Measurements from ENCODE around the gene XPNPEP3.
A peak's percentile ranks its signal among the peaks of the same experiment; 100 is the strongest.

XPNPEP3 gene

DNA sequence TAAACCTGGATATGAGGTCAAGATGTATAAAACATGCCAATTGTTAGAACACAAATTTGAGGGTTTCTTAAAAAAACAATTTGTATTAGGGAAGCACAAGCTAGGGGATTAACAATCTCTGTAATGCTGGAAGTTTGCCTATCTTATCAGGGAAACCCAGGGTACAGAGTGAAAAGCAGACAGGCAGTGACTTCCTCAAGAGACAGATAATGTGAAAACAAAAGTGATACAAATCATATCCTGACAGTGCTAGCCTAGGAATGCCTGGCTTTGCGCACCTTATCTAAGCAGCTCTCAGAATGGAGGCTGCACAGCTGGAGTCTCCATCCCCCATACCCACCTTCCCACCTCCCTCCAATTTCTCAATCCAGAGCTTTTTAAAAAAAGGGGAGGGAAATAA, 71.7 kb downstream of the XPNPEP3 start:
- H3K4me2 ChIP-seq (ENCODE audit: insufficient read depth, low read length, poor library complexity, severe bottlenecking), result no peak overlapping the region
- H3K27ac ChIP-seq (replicated peaks; ENCODE audit: low read length), result no peak overlapping the region
- H3K4me3 ChIP-seq (ENCODE audit: low read length in 2 of 2), result no peak overlapping the region
- H3K4me1 ChIP-seq (ENCODE audit: control insufficient read depth in 2 of 2, insufficient read depth in 1 of 2, low read depth in 1 of 2, low read length in 2 of 2), result no peaks in the 10 kb centered on the region
- no peaks in the 10 kb centered on the region for H3K27me3 ChIP-seq (ENCODE audit: control insufficient read depth in 3 of 3, insufficient read depth in 3 of 3, low read depth in 1 of 3, low read length in 3 of 3)
- H3K36me3 ChIP-seq (replicated peaks in 1 of 2; ENCODE audit: control insufficient read depth in 2 of 2, insufficient read depth in 2 of 2, low read length in 2 of 2), result peaks cover 16 to 68% of the 10 kb centered on the region in 2 donors
- H2BK5ac ChIP-seq (ENCODE audit: low read length), result no peak overlapping the region
- H2AFZ ChIP-seq (ENCODE audit: low read length), result no peak overlapping the region
- no peak overlapping the region for H3K18ac ChIP-seq (ENCODE audit: low read length)
- no peak overlapping the region for H3K9ac ChIP-seq (ENCODE audit: low read depth, low read length, poor library complexity)
- no peak overlapping the region for H4K91ac ChIP-seq (ENCODE audit: low read depth, low read length, poor library complexity)
- H3K14ac ChIP-seq (ENCODE audit: low read length), result no peak overlapping the region
- H4K8ac ChIP-seq (ENCODE audit: low read depth, low read length), result no peak overlapping the region
- H3K4ac ChIP-seq (ENCODE audit: low read length), result no peak overlapping the region
- H3K79me1 ChIP-seq (ENCODE audit: low read depth, low read length), result peaks cover 2% of the 10 kb centered on the region
- no peaks in the 10 kb centered on the region for H3K9me3 ChIP-seq (replicated peaks in 1 of 2; ENCODE audit: control insufficient read depth in 2 of 2, insufficient read depth in 1 of 2, low read depth in 1 of 2, low read length in 2 of 2)
- no CpG with 5 or more reads among the region's 1 CpG for WGBS, 2 donors (ENCODE audit: extremely low coverage in 2 of 2, insufficient read length in 2 of 2, insufficient replicate concordance in 1 of 2)
- no peak overlapping the region for H2AK5ac ChIP-seq (ENCODE audit: low read depth, low read length)
- H2BK12ac ChIP-seq (ENCODE audit: low read length), result no peak overlapping the region
- H2BK15ac ChIP-seq (ENCODE audit: low read length), result no peak overlapping the region
- DNase-seq (ENCODE audit: low spot score), result no peak
- no peak overlapping the region for H2BK120ac ChIP-seq (ENCODE audit: low read depth, low read length)
- H3K23ac ChIP-seq (ENCODE audit: low read depth, low read length, poor library complexity), result no peak overlapping the region

DNA sequence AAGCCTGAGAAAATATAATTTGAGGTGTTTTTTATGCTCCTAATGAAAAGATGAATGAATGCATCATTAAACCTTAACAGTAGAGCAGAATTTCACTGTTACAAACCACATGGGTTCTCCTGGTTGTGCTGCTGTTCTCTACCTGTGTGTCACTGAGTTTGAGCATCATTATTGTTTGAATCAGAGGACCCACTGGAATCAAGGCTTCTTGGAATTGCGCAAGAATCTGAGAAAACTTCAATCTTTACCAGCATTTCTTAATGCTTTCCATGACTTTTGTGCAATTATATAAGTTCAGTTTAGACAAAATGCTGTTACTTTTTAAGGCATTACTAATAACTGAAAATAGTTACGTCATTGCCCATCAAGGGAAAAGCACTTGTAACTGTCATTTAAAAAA, 75.4 kb downstream of the XPNPEP3 start:
- Histone ChIP-seq H3K14ac (ENCODE audit: low read length) (no peak overlapping the region), H3K23ac (ENCODE audit: low read depth, low read length, poor library complexity) (no peak overlapping the region), H3K4me3 (ENCODE audit: low read length in 2 of 2) (no peak overlapping the region), H2BK15ac (ENCODE audit: low read length) (no peak overlapping the region), H2BK120ac (ENCODE audit: low read depth, low read length) (no peak overlapping the region), H2AK5ac (ENCODE audit: low read depth, low read length) (no peak overlapping the region), H3K27me3 (ENCODE audit: control insufficient read depth in 3 of 3, insufficient read depth in 3 of 3, low read depth in 1 of 3, low read length in 3 of 3) (no peaks in the 10 kb centered on the region), H3K4me2 (ENCODE audit: insufficient read depth, low read length, poor library complexity, severe bottlenecking) (no peak overlapping the region), H2BK12ac (ENCODE audit: low read length) (no peak overlapping the region), H4K8ac (ENCODE audit: low read depth, low read length) (no peak overlapping the region), H3K36me3 (replicated peaks in 1 of 2; ENCODE audit: control insufficient read depth in 2 of 2, insufficient read depth in 2 of 2, low read length in 2 of 2) (peaks cover 5 to 39% of the 10 kb centered on the region in 2 donors), H3K4ac (ENCODE audit: low read length) (no peak overlapping the region), H2AFZ (ENCODE audit: low read length) (no peak overlapping the region), H4K91ac (ENCODE audit: low read depth, low read length, poor library complexity) (no peak overlapping the region), H3K4me1 (ENCODE audit: control insufficient read depth in 2 of 2, insufficient read depth in 1 of 2, low read depth in 1 of 2, low read length in 2 of 2) (no peaks in the 10 kb centered on the region), H3K79me1 (ENCODE audit: low read depth, low read length) (no peaks in the 10 kb centered on the region), H3K27ac (replicated peaks; ENCODE audit: low read length) (no peak overlapping the region), H2BK5ac (ENCODE audit: low read length) (no peak overlapping the region), H3K18ac (ENCODE audit: low read length) (no peak overlapping the region), H3K9ac (ENCODE audit: low read depth, low read length, poor library complexity) (no peak overlapping the region), H3K9me3 (replicated peaks in 1 of 2; ENCODE audit: control insufficient read depth in 2 of 2, insufficient read depth in 1 of 2, low read depth in 1 of 2, low read length in 2 of 2) (no peaks in the 10 kb centered on the region)
- no peak for DNase-seq (ENCODE audit: low spot score)
- no CpG with 5 or more reads among the region's 2 CpGs for WGBS, 2 donors (ENCODE audit: extremely low coverage in 2 of 2, insufficient read length in 2 of 2, insufficient replicate concordance in 1 of 2)

DNA sequence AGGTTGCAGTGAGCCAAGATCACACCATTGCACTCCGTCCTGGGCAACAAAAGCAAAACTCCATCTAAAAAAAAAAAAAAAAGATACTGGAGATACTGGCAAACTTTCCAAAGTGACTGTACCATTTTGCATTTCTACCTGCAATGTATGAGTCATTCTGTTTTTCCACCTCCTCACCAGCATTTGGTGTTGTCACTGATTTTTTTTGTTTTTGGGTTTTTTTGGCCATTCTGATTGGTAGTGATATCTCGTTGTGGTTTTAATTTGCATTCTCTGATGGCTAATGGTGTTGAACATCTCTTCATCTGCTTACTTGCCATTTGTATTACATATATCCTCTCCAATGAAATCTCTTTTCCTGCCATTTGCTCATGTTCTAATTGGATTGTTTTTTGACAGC, 82.3 kb downstream of the XPNPEP3 start:
- no CpG with 5 or more reads among the region's 2 CpGs for WGBS, 2 donors (ENCODE audit: extremely low coverage in 2 of 2, insufficient read length in 2 of 2, insufficient replicate concordance in 1 of 2)
- Histone ChIP-seq H3K4me3 (ENCODE audit: low read length in 2 of 2) (no peak overlapping the region), H3K14ac (ENCODE audit: low read length) (no peak overlapping the region), H3K23ac (ENCODE audit: low read depth, low read length, poor library complexity) (no peak overlapping the region), H2AFZ (ENCODE audit: low read length) (no peak overlapping the region), H3K27ac (replicated peaks; ENCODE audit: low read length) (no peak overlapping the region), H3K36me3 (replicated peaks in 1 of 2; ENCODE audit: control insufficient read depth in 2 of 2, insufficient read depth in 2 of 2, low read length in 2 of 2) (peaks cover 0 to 2% of the 10 kb centered on the region in 2 donors), H3K4me2 (ENCODE audit: insufficient read depth, low read length, poor library complexity, severe bottlenecking) (no peak overlapping the region), H2BK120ac (ENCODE audit: low read depth, low read length) (no peak overlapping the region), H3K18ac (ENCODE audit: low read length) (no peak overlapping the region), H3K9me3 (replicated peaks in 1 of 2; ENCODE audit: control insufficient read depth in 2 of 2, insufficient read depth in 1 of 2, low read depth in 1 of 2, low read length in 2 of 2) (no peaks in the 10 kb centered on the region), H3K27me3 (ENCODE audit: control insufficient read depth in 3 of 3, insufficient read depth in 3 of 3, low read depth in 1 of 3, low read length in 3 of 3) (no peaks in the 10 kb centered on the region), H2AK5ac (ENCODE audit: low read depth, low read length) (no peak overlapping the region), H2BK5ac (ENCODE audit: low read length) (no peak overlapping the region), H2BK15ac (ENCODE audit: low read length) (no peak overlapping the region), H4K91ac (ENCODE audit: low read depth, low read length, poor library complexity) (no peak overlapping the region), H4K8ac (ENCODE audit: low read depth, low read length) (no peak overlapping the region), H3K9ac (ENCODE audit: low read depth, low read length, poor library complexity) (no peak overlapping the region), H3K4ac (ENCODE audit: low read length) (no peak overlapping the region), H3K79me1 (ENCODE audit: low read depth, low read length) (no peaks in the 10 kb centered on the region), H2BK12ac (ENCODE audit: low read length) (no peak overlapping the region), H3K4me1 (ENCODE audit: control insufficient read depth in 2 of 2, insufficient read depth in 1 of 2, low read depth in 1 of 2, low read length in 2 of 2) (no peaks in the 10 kb centered on the region)
- DNase-seq (ENCODE audit: low spot score), result no peak

DNA sequence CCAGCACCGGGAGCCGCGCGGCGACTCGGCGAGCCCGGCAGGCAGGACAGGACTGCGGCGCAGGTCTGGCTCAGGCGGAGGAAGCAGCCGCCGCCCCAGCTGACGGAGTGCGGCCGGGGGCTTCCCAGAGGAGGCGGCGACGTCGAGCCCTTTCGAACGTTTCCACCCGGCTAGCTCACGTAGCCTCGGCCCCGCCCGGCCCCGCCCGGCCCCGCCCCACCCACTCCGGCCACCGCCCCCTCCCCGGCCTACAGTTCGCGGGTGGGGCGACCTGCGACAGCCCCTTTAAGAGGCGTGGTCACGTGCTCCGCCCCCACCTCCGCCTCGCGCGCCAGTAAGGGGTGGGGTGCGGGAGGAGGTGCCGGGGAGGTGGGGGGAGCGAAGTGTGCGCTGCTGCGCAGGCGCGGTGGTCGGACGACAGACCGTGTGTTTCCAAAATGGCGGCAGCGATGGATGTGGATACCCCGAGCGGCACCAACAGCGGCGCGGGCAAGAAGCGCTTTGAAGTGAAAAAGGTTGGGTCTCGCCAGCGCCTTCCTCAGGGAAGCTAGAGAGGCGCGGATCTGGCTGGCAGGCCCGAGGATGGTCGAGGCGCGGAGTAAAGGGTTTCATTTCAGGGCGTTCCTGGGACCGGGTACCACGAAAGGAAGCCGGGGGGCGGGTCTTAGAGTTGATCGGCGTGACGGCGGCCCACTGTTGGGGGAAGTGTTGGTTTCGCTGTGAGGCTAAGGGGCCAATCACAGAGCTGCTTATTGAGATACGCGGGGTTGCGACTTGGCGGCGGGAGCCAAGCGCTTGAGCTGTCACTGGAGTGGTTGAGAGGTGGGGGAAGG, 94.2 kb downstream of the XPNPEP3 start, which contains the start of gene RBX1:
Gene RBX1, plus strand, starts transcription at position 417 of the 833 bp plus-strand sequence. Its CDS starts 21 bp downstream, at position 438.
- H3K23ac ChIP-seq (ENCODE audit: low read depth, low read length, poor library complexity), result peak within 1 kb of the TSS; percentile 97
- peak within 1 kb of the TSS; percentile 100 for H3K14ac ChIP-seq (ENCODE audit: low read length)
- peak within 1 kb of the TSS; percentile 99 for H2AFZ ChIP-seq (ENCODE audit: low read length)
- peaks cover 6 to 33% of the 10 kb centered on the region in 2 donors for H3K36me3 ChIP-seq (replicated peaks in 1 of 2; ENCODE audit: control insufficient read depth in 2 of 2, insufficient read depth in 2 of 2, low read length in 2 of 2)
- no peaks in the 10 kb centered on the region for H3K79me1 ChIP-seq (ENCODE audit: low read depth, low read length)
- no peak within 1 kb of the TSS for H4K91ac ChIP-seq (ENCODE audit: low read depth, low read length, poor library complexity)
- H3K27ac ChIP-seq (replicated peaks; ENCODE audit: low read length), result peak within 1 kb of the TSS; percentile 91
- H3K27me3 ChIP-seq (ENCODE audit: control insufficient read depth in 3 of 3, insufficient read depth in 3 of 3, low read depth in 1 of 3, low read length in 3 of 3), result no peaks in the 10 kb centered on the region
- DNase-seq (ENCODE audit: low spot score), result peak; percentile 99
- peak within 1 kb of the TSS; percentile 96 for H3K9ac ChIP-seq (ENCODE audit: low read depth, low read length, poor library complexity)
- H4K8ac ChIP-seq (ENCODE audit: low read depth, low read length), result peak within 1 kb of the TSS; percentile 97
- peak within 1 kb of the TSS; percentile 97 for H3K4ac ChIP-seq (ENCODE audit: low read length)
- peak within 1 kb of the TSS; percentile 91 for H2BK15ac ChIP-seq (ENCODE audit: low read length)
- peak within 1 kb of the TSS; percentile 76 to 95 for H3K4me3 ChIP-seq (ENCODE audit: low read length in 2 of 2)
- H2BK5ac ChIP-seq (ENCODE audit: low read length), result peak within 1 kb of the TSS; percentile 90
- H2BK120ac ChIP-seq (ENCODE audit: low read depth, low read length), result no peak within 1 kb of the TSS
- H3K4me2 ChIP-seq (ENCODE audit: insufficient read depth, low read length, poor library complexity, severe bottlenecking), result peak within 1 kb of the TSS; percentile 78
- peak within 1 kb of the TSS; percentile 61 for H2AK5ac ChIP-seq (ENCODE audit: low read depth, low read length)
- no peaks in the 10 kb centered on the region for H3K9me3 ChIP-seq (replicated peaks in 1 of 2; ENCODE audit: control insufficient read depth in 2 of 2, insufficient read depth in 1 of 2, low read depth in 1 of 2, low read length in 2 of 2)
- H3K4me1 ChIP-seq (ENCODE audit: control insufficient read depth in 2 of 2, insufficient read depth in 1 of 2, low read depth in 1 of 2, low read length in 2 of 2), result peaks cover 4% of the 10 kb centered on the region in 2 donors
- WGBS, 2 donors (ENCODE audit: extremely low coverage in 2 of 2, insufficient read length in 2 of 2, insufficient replicate concordance in 1 of 2), result no CpG with 5 or more reads among the region's 86 CpGs
- peak within 1 kb of the TSS; percentile 97 for H3K18ac ChIP-seq (ENCODE audit: low read length)
- H2BK12ac ChIP-seq (ENCODE audit: low read length), result no peak within 1 kb of the TSS

Measured in neuronal stem cell (in vitro differentiated cells).